ENCODE results near the gene RNF130. TPM values are rescaled to one million over a fixed set of nuclear protein-coding genes. Genes with fewer than 3 reads are reported as not detected.

RNF130 gene
- total and polyA plus RNA-seq, 4 donors: 24.9 to 93.1 (median 51.4) TPM

GRCh38 chr5:180120237-180121101 is 48.9 kb upstream of the RNF130 start:
- no peak overlapping the region for H3K4me3 ChIP-seq (ENCODE audit: low read depth in 1 of 3, low read length in 3 of 3)
- no peaks in the 10 kb centered on the region for H3K27me3 ChIP-seq (ENCODE audit: control insufficient read depth in 4 of 4, insufficient read depth in 4 of 4, low read length in 3 of 4)
- H3K27ac ChIP-seq (ENCODE audit: low read depth in 1 of 2, low read length in 2 of 2): no peak overlapping the region
- WGBS: 85% methylated on average over 28 of the region's 28 CpGs
- no peaks in the 10 kb centered on the region for H3K9me3 ChIP-seq (ENCODE audit: control insufficient read depth in 4 of 4, low read length in 3 of 4)
- H3K36me3 ChIP-seq (ENCODE audit: control insufficient read depth in 4 of 4, insufficient read depth in 3 of 4, low read depth in 1 of 4, low read length in 3 of 4): no peaks in the 10 kb centered on the region
- H3K9ac ChIP-seq (ENCODE audit: low read depth in 1 of 2, low read length in 2 of 2): no peak overlapping the region
- TF ChIP-seq TAF1 (conservative IDR thresholded peaks at IDR 0.05): no peak
- H3K4me1 ChIP-seq (ENCODE audit: control insufficient read depth in 4 of 4, insufficient read depth in 4 of 4, low read length in 3 of 4): no peaks in the 10 kb centered on the region
- DNase-seq (ENCODE audit: low spot score): no peak

- 96% methylated on average over 12 of the region's 12 CpGs for WGBS
- Histone ChIP-seq H3K27me3 (ENCODE audit: control insufficient read depth in 4 of 4, insufficient read depth in 4 of 4, low read length in 3 of 4) (no peaks in the 10 kb centered on the region), H3K9ac (ENCODE audit: low read depth in 1 of 2, low read length in 2 of 2) (no peak overlapping the region), H3K36me3 (ENCODE audit: control insufficient read depth in 4 of 4, insufficient read depth in 3 of 4, low read depth in 1 of 4, low read length in 3 of 4) (no peaks in the 10 kb centered on the region), H3K9me3 (ENCODE audit: control insufficient read depth in 4 of 4, low read length in 3 of 4) (no peaks in the 10 kb centered on the region), H3K4me1 (ENCODE audit: control insufficient read depth in 4 of 4, insufficient read depth in 4 of 4, low read length in 3 of 4) (no peaks in the 10 kb centered on the region), H3K27ac (ENCODE audit: low read depth in 1 of 2, low read length in 2 of 2) (no peak overlapping the region), H3K4me3 (ENCODE audit: low read depth in 1 of 3, low read length in 3 of 3) (no peak overlapping the region)
- TF ChIP-seq NR2F2 (IDR thresholded peaks at IDR 0.05): no peak
- no peak for TF ChIP-seq ZBTB33 (IDR thresholded peaks at IDR 0.05)
- TF ChIP-seq EGR1 (IDR thresholded peaks at IDR 0.05; ENCODE audit: low read depth in 2 of 2): no peak
- TF ChIP-seq JUND (IDR thresholded peaks at IDR 0.05): no peak
- TF ChIP-seq GABPA (IDR thresholded peaks at IDR 0.05 in 1 of 2, conservative IDR thresholded peaks at IDR 0.05 in 1 of 2): no peak
- no peak for TF ChIP-seq FOXA1 (IDR thresholded peaks at IDR 0.05)
- TF ChIP-seq HNF4A (conservative IDR thresholded peaks at IDR 0.05): no peak
- TF ChIP-seq RAD21 (IDR thresholded peaks at IDR 0.05): no peak
- no peak for TF ChIP-seq REST (IDR thresholded peaks at IDR 0.05)
- no peak for DNase-seq (ENCODE audit: low spot score)
Observed at GRCh38 chr5:180119903-180120236, 48.3 kb upstream of the RNF130 start.
